Measurements from ENCODE around the gene MAGED2. TPM values are rescaled to one million over a fixed set of nuclear protein-coding genes. Genes with fewer than 3 reads are reported as not detected.
A peak's percentile ranks its signal among the peaks of the same experiment; 100 is the strongest.
"Not testable (repeated sequence)": the region's sequence is repeated elsewhere in the genome, so short reads cannot be mapped to it uniquely, and the experiment has no call there.

MAGED2 gene
- total RNA-seq (185 TPM), polyA plus RNA-seq (ENCODE audit: insufficient read depth, low read depth, low replicate concordance) (285 TPM)
- long read RNA-seq, donor 1, transcript MAGED2-206 (13 exons, 2,189 nt): major isoform, 74 of 228 reads
- long read RNA-seq, donor 1, transcript MAGED2-203 (12 exons, 2,066 nt): minor isoform, 6 of 228 reads
- long read RNA-seq, donor 1, transcript MAGED2-204 (13 exons, 2,048 nt): minor isoform, 17 of 228 reads
- long read RNA-seq, donor 1, partial matches to known transcripts: 123 of 228 reads
- long read RNA-seq, donor 1, other reads (novel, unspliced or antisense): 6 of 228 reads
- long read RNA-seq, donor 2, transcript MAGED2-204 (13 exons, 2,048 nt): minor isoform, 19 of 294 reads
- long read RNA-seq, donor 2, transcript MAGED2-206 (13 exons, 2,189 nt): major isoform, 108 of 294 reads
- long read RNA-seq, donor 2, transcript MAGED2-203 (12 exons, 2,066 nt): minor isoform, 15 of 294 reads
- long read RNA-seq, donor 2, partial matches to known transcripts: 150 of 294 reads
- long read RNA-seq, donor 2, other reads (novel, unspliced or antisense): 0 of 294 reads
- long read RNA-seq, donor 3, transcript MAGED2-206 (13 exons, 2,189 nt): major isoform, 115 of 318 reads
- long read RNA-seq, donor 3, transcript MAGED2-204 (13 exons, 2,048 nt): minor isoform, 22 of 318 reads
- long read RNA-seq, donor 3, transcript MAGED2-203 (12 exons, 2,066 nt): minor isoform, 11 of 318 reads
- long read RNA-seq, donor 3, partial matches to known transcripts: 162 of 318 reads
- long read RNA-seq, donor 3, other reads (novel, unspliced or antisense): 5 of 318 reads
- long read RNA-seq, donor 4, transcript MAGED2-206 (13 exons, 2,189 nt): major isoform, 157 of 266 reads
- long read RNA-seq, donor 4, transcript MAGED2-203 (12 exons, 2,066 nt): minor isoform, 15 of 266 reads
- long read RNA-seq, donor 4, transcript MAGED2-204 (13 exons, 2,048 nt): minor isoform, 31 of 266 reads
- long read RNA-seq, donor 4, partial matches to known transcripts: 62 of 266 reads
- long read RNA-seq, donor 4, other reads (novel, unspliced or antisense): 0 of 266 reads
- long read RNA-seq, donor 5, transcript MAGED2-206 (13 exons, 2,189 nt): major isoform, 14 of 23 reads
- long read RNA-seq, donor 5, partial matches to known transcripts: 7 of 23 reads
- long read RNA-seq, donor 5, other reads (novel, unspliced or antisense): 0 of 23 reads
- long read RNA-seq, donor 6, transcript MAGED2-206 (13 exons, 2,189 nt): major isoform, 141 of 431 reads
- long read RNA-seq, donor 6, transcript MAGED2-203 (12 exons, 2,066 nt): minor isoform, 12 of 431 reads
- long read RNA-seq, donor 6, transcript MAGED2-204 (13 exons, 2,048 nt): minor isoform, 14 of 431 reads
- long read RNA-seq, donor 6, partial matches to known transcripts: 255 of 431 reads
- long read RNA-seq, donor 6, other reads (novel, unspliced or antisense): 5 of 431 reads
- long read RNA-seq, donor 7, transcript MAGED2-203 (12 exons, 2,066 nt): minor isoform, 11 of 276 reads
- long read RNA-seq, donor 7, transcript MAGED2-204 (13 exons, 2,048 nt): minor isoform, 47 of 276 reads
- long read RNA-seq, donor 7, transcript MAGED2-206 (13 exons, 2,189 nt): major isoform, 123 of 276 reads
- long read RNA-seq, donor 7, partial matches to known transcripts: 37 of 276 reads
- long read RNA-seq, donor 7, other reads (novel, unspliced or antisense): 54 of 276 reads
- long read RNA-seq, donor 8, transcript MAGED2-203 (12 exons, 2,066 nt): minor isoform, 11 of 278 reads
- long read RNA-seq, donor 8, transcript MAGED2-206 (13 exons, 2,189 nt): major isoform, 103 of 278 reads
- long read RNA-seq, donor 8, transcript MAGED2-204 (13 exons, 2,048 nt): minor isoform, 19 of 278 reads
- long read RNA-seq, donor 8, partial matches to known transcripts: 139 of 278 reads
- long read RNA-seq, donor 8, other reads (novel, unspliced or antisense): 5 of 278 reads
- long read RNA-seq, donor 9, transcript MAGED2-203 (12 exons, 2,066 nt): minor isoform, 5 of 135 reads
- long read RNA-seq, donor 9, transcript MAGED2-206 (13 exons, 2,189 nt): major isoform, 57 of 135 reads
- long read RNA-seq, donor 9, transcript MAGED2-204 (13 exons, 2,048 nt): minor isoform, 5 of 135 reads
- long read RNA-seq, donor 9, partial matches to known transcripts: 68 of 135 reads
- long read RNA-seq, donor 9, other reads (novel, unspliced or antisense): 0 of 135 reads
- long read RNA-seq, donor 10, transcript MAGED2-204 (13 exons, 2,048 nt): minor isoform, 14 of 264 reads
- long read RNA-seq, donor 10, transcript MAGED2-203 (12 exons, 2,066 nt): minor isoform, 6 of 264 reads
- long read RNA-seq, donor 10, transcript MAGED2-206 (13 exons, 2,189 nt): major isoform, 74 of 264 reads
- long read RNA-seq, donor 10, partial matches to known transcripts: 166 of 264 reads
- long read RNA-seq, donor 10, other reads (novel, unspliced or antisense): 0 of 264 reads

GRCh38 chrX:54807524-54808108, at the start of gene MAGED2:
Gene MAGED2 (plus strand): TSS chrX:54807745. CDS start chrX:54809332, 1,587 bp downstream.
- Histone ChIP-seq H3K9ac (ENCODE audit: low read length in 3 of 3) (peak within 1 kb of the TSS; percentile 79 to 97 (median 85)), H3K36me3 (ENCODE audit: control insufficient read depth in 2 of 3, insufficient read depth in 3 of 3, low read length in 3 of 3) (peaks cover 13 to 17% (median 15%) of the 10 kb centered on the region in 3 donors), H3K27ac (ENCODE audit: low read depth in 2 of 2, low read length in 2 of 2) (peak within 1 kb of the TSS; percentile 93 to 94), H3K4me3 (ENCODE audit: low read length in 3 of 3) (peak within 1 kb of the TSS; percentile 81 to 98 (median 87)), H3K27me3 (ENCODE audit: control insufficient read depth, insufficient read depth, low read length) (no peaks in the 10 kb centered on the region), H3K4me1 (ENCODE audit: control insufficient read depth in 2 of 3, insufficient read depth in 2 of 3, low read depth in 1 of 3, low read length in 3 of 3) (peaks cover 0 to 10% (median 0%) of the 10 kb centered on the region in 3 donors), H3K9me3 (ENCODE audit: control insufficient read depth in 2 of 3, insufficient read depth in 1 of 3, low read length in 3 of 3) (no peaks in the 10 kb centered on the region)
- FAIRE-seq (no peak), DNase-seq (peak in 4 of 5 donors; percentile 68 to 84 (median 78))
- TF ChIP-seq, protein P1, sequence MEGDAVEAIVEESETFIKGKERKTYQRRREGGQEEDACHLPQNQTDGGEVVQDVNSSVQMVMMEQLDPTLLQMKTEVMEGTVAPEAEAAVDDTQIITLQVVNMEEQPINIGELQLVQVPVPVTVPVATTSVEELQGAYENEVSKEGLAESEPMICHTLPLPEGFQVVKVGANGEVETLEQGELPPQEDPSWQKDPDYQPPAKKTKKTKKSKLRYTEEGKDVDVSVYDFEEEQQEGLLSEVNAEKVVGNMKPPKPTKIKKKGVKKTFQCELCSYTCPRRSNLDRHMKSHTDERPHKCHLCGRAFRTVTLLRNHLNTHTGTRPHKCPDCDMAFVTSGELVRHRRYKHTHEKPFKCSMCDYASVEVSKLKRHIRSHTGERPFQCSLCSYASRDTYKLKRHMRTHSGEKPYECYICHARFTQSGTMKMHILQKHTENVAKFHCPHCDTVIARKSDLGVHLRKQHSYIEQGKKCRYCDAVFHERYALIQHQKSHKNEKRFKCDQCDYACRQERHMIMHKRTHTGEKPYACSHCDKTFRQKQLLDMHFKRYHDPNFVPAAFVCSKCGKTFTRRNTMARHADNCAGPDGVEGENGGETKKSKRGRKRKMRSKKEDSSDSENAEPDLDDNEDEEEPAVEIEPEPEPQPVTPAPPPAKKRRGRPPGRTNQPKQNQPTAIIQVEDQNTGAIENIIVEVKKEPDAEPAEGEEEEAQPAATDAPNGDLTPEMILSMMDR (IDR thresholded peaks at IDR 0.05; ENCODE audit: borderline replicate concordance, extremely low read depth, insufficient read depth): no peak
- intact Hi-C loops (cut with DNase I): no loop called here

DNA sequence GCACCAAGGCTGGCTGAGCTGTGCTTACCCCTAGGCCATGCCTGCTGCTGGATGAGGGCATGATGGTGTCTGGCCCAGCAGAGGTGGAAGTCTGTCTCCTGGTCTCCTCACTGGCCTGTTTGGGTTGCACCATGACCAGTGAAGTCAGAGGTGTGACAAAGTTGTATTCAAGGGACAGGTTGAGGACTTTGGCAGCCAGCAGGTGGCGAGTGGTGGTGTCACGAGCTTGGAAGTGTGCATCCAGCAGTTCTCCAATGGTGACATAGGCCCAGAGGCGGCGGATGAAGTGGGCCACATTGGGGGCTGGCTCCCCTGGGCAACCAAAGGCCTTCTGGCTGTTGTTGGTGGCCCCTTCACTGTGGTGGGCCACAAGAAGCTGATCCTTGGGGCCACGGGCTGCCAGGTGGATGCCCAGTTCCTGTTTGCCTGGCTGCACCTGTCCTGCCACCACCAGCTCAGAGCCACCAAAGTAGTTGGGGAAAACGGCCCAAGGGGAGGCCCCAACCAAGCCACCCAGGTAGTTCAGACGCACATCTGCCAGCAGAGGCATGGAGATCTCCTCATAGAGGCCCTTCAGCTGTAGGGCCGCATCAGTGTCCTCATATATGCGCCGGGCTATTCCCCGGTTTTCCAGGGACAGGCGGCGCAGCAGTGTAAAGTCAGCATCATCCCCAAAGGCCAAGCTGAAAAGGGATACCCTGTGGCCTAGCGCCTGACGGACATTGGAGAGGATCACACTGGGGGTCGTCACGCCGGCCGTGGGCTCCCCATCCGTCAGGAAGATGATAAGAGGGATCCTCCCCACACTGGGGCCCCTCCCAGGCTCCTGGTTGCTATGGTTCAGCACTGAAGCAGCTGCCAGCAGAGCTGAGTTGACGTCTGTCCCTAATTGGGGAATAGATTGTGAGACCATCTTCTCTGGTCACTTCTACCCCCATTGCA, 49.2 kb upstream of the MAGED2 start:
- H3K9me3 ChIP-seq (ENCODE audit: control insufficient read depth in 2 of 3, insufficient read depth in 1 of 3, low read length in 3 of 3): no peaks in the 10 kb centered on the region
- no peaks in the 10 kb centered on the region for H3K36me3 ChIP-seq (ENCODE audit: control insufficient read depth in 2 of 3, insufficient read depth in 3 of 3, low read length in 3 of 3)
- no peak overlapping the region for H3K4me3 ChIP-seq (ENCODE audit: low read length in 3 of 3)
- H3K27ac ChIP-seq (ENCODE audit: low read depth in 2 of 2, low read length in 2 of 2): no peak overlapping the region
- TF ChIP-seq, protein P1 (IDR thresholded peaks at IDR 0.05; ENCODE audit: borderline replicate concordance, extremely low read depth, insufficient read depth): no peak
- DNase-seq (peak in 1 of 5 donors; percentile 54), FAIRE-seq (no peak)
- no peaks in the 10 kb centered on the region for H3K27me3 ChIP-seq (ENCODE audit: control insufficient read depth, insufficient read depth, low read length)
- intact Hi-C loops (cut with DNase I): no loop called here
- H3K4me1 ChIP-seq (ENCODE audit: control insufficient read depth in 2 of 3, insufficient read depth in 2 of 3, low read depth in 1 of 3, low read length in 3 of 3): no peaks in the 10 kb centered on the region
- no peak overlapping the region for H3K9ac ChIP-seq (ENCODE audit: low read length in 3 of 3)

DNA sequence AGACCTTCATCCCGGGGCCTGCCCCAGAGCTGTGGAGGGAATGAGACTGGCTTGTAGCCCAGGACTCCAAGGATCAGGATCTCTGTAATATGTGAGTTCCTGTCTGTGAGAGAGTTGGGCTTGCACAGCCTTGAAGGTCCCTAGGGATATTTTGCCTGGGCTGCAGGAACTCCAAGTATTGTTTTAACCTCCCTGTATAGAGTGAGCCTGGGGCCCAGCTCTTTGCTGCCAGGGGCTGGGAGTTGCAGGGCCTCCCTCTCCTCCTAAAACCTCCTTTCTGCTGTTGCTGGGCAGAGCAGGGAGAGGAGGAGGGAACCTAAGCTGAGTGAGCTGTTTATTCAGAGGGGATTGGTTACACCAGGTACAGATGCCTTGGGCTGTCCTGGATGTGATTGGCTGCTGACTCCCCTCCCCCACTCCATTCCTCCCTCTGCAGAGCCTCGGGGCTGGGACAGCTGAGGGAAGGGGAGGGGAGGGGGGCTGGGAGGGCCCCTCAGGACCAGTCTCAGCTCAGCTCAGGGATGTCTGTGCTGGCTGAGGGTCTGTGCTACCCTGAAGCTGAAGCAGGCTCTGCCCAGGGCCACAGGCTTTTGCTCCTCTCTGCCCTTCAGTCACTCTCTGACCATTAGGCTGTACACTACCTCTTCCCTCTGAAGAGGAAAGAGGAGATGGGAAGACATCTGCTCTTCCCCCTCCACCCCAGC, 33.0 kb upstream of the MAGED2 start:
- H3K4me1 ChIP-seq (ENCODE audit: control insufficient read depth in 2 of 3, insufficient read depth in 2 of 3, low read depth in 1 of 3, low read length in 3 of 3); H3K36me3 ChIP-seq (ENCODE audit: control insufficient read depth in 2 of 3, insufficient read depth in 3 of 3, low read length in 3 of 3); H3K9me3 ChIP-seq (ENCODE audit: control insufficient read depth in 2 of 3, insufficient read depth in 1 of 3, low read length in 3 of 3); H3K9ac ChIP-seq (ENCODE audit: low read length in 3 of 3); H3K4me3 ChIP-seq (ENCODE audit: low read length in 3 of 3); intact Hi-C loops (cut with DNase I); H3K27me3 ChIP-seq (ENCODE audit: control insufficient read depth, insufficient read depth, low read length); FAIRE-seq; H3K27ac ChIP-seq (ENCODE audit: low read depth in 2 of 2, low read length in 2 of 2): not testable (repeated sequence)
- peak in 4 of 5 donors; percentile 82 to 93 (median 85) for DNase-seq

All from kidney (tissue), 22 donors.